ENCODE data around the gene USP10. TPM values are rescaled to one million over a fixed set of nuclear protein-coding genes. Genes with fewer than 3 reads are reported as not detected.

The USP10 gene
- total RNA-seq, 2 donors from 2014 or later: 148 to 149 TPM

- no peak overlapping the region for H3K4me3 Mint-ChIP-seq
- no peaks in the 10 kb centered on the region for H3K27me3 Mint-ChIP-seq (ENCODE audit: insufficient read depth)
- no peak for TF ChIP-seq CTCF (conservative IDR thresholded peaks at IDR 0.05)
- Histone ChIP-seq H3K27ac (ENCODE audit: low read depth, low read length) (no peak overlapping the region), H3K9me3 (ENCODE audit: control insufficient read depth, low read length) (no peaks in the 10 kb centered on the region), H3K36me3 (ENCODE audit: control insufficient read depth, insufficient read depth, low read length) (peaks cover 42% of the 10 kb centered on the region), H3K9ac (ENCODE audit: extremely low read depth, low read length, poor library complexity, severe bottlenecking) (no peak overlapping the region), H3K4me1 (ENCODE audit: control insufficient read depth, insufficient read depth, low read length) (peaks cover 7% of the 10 kb centered on the region), H3K27me3 (ENCODE audit: control insufficient read depth, insufficient read depth, low read length, poor library complexity, severe bottlenecking) (no peaks in the 10 kb centered on the region), H3K4me3 (ENCODE audit: low read length) (no peak overlapping the region)
- 93 to 98% methylated on average over 5 to 7 of the region's 7 CpGs for WGBS, 2 experiments (ENCODE audit: insufficient coverage in 1 of 2, insufficient read length in 1 of 2)
- H3K36me3 Mint-ChIP-seq (ENCODE audit: low read depth): peaks cover 27% of the 10 kb centered on the region
- no peak for DNase-seq
- H3K27ac Mint-ChIP-seq: no peak overlapping the region
- H3K9me3 Mint-ChIP-seq: no peaks in the 10 kb centered on the region
- peaks cover 20% of the 10 kb centered on the region for H3K4me1 Mint-ChIP-seq
Observed at GRCh38 chr16:84739349-84740124, 39.7 kb downstream of the USP10 start.

- H3K4me3 ChIP-seq (ENCODE audit: low read length): no peak overlapping the region
- WGBS, 2 experiments (ENCODE audit: insufficient coverage in 1 of 2, insufficient read length in 1 of 2): 93% methylated on average over 5 of the region's 5 CpGs
- peak overlapping the region; percentile 29 for H3K27ac ChIP-seq (ENCODE audit: low read depth, low read length)
- H3K27me3 ChIP-seq (ENCODE audit: control insufficient read depth, insufficient read depth, low read length, poor library complexity, severe bottlenecking): no peaks in the 10 kb centered on the region
- peaks cover 42% of the 10 kb centered on the region for H3K36me3 ChIP-seq (ENCODE audit: control insufficient read depth, insufficient read depth, low read length)
- H3K4me1 ChIP-seq (ENCODE audit: control insufficient read depth, insufficient read depth, low read length): peaks cover 7% of the 10 kb centered on the region
- TF ChIP-seq CTCF (conservative IDR thresholded peaks at IDR 0.05): no peak
- no peaks in the 10 kb centered on the region for H3K27me3 Mint-ChIP-seq (ENCODE audit: insufficient read depth)
- peaks cover 16% of the 10 kb centered on the region for H3K4me1 Mint-ChIP-seq
- H3K36me3 Mint-ChIP-seq (ENCODE audit: low read depth): peaks cover 29% of the 10 kb centered on the region
- no peak overlapping the region for H3K27ac Mint-ChIP-seq
- no peak overlapping the region for H3K9ac ChIP-seq (ENCODE audit: extremely low read depth, low read length, poor library complexity, severe bottlenecking)
- H3K4me3 Mint-ChIP-seq: no peak overlapping the region
- DNase-seq: no peak
- H3K9me3 Mint-ChIP-seq: no peaks in the 10 kb centered on the region
- H3K9me3 ChIP-seq (ENCODE audit: control insufficient read depth, low read length): no peaks in the 10 kb centered on the region
Observed at GRCh38 chr16:84740596-84741116, 40.9 kb downstream of the USP10 start.

GRCh38 chr16:84741340-84741830, 41.6 kb downstream of the USP10 start:
- Mint-ChIP-seq H3K27me3 (ENCODE audit: insufficient read depth) (no peaks in the 10 kb centered on the region), H3K4me1 (peaks cover 16% of the 10 kb centered on the region), H3K27ac (peak overlapping the region; percentile 53), H3K36me3 (ENCODE audit: low read depth) (peaks cover 30% of the 10 kb centered on the region), H3K9me3 (no peaks in the 10 kb centered on the region), H3K4me3 (no peak overlapping the region)
- Histone ChIP-seq H3K36me3 (ENCODE audit: control insufficient read depth, insufficient read depth, low read length) (peaks cover 43% of the 10 kb centered on the region), H3K27me3 (ENCODE audit: control insufficient read depth, insufficient read depth, low read length, poor library complexity, severe bottlenecking) (no peaks in the 10 kb centered on the region), H3K9me3 (ENCODE audit: control insufficient read depth, low read length) (no peaks in the 10 kb centered on the region), H3K9ac (ENCODE audit: extremely low read depth, low read length, poor library complexity, severe bottlenecking) (no peak overlapping the region), H3K4me1 (ENCODE audit: control insufficient read depth, insufficient read depth, low read length) (peaks cover 7% of the 10 kb centered on the region), H3K4me3 (ENCODE audit: low read length) (no peak overlapping the region), H3K27ac (ENCODE audit: low read depth, low read length) (no peak overlapping the region)
- no peak for DNase-seq
- WGBS, 2 experiments (ENCODE audit: insufficient coverage in 1 of 2, insufficient read length in 1 of 2): 79 to 86% methylated on average over 4 of the region's 4 CpGs
- no peak for TF ChIP-seq CTCF (conservative IDR thresholded peaks at IDR 0.05)
